ENCODE results near the gene CHIT1.

GRCh38 chr1:203175237-203175826, 54.1 kb downstream of the CHIT1 start, which contains the start of gene MYBPH:
- no peak for TF ChIP-seq POLR2AphosphoS5 (IDR thresholded peaks at IDR 0.05; ENCODE audit: borderline replicate concordance, low read depth, low read length)
- no peak for TF ChIP-seq EZH2 (IDR thresholded peaks at IDR 0.05)
- no peak for TF ChIP-seq FOXP2 (optimal IDR thresholded peaks at IDR 0.05; ENCODE audit: control extremely low read depth, extremely low read length, insufficient read depth)
